ENCODE results near the gene POU6F2.

GRCh38 chr7:39259391-39260003, 281.8 kb downstream of the POU6F2 start:
- TF ChIP-seq EZH2 (IDR thresholded peaks at IDR 0.05; ENCODE audit: borderline replicate concordance, low read depth, low read length, poor library complexity, severe bottlenecking) (no peak), CTCF (conservative IDR thresholded peaks at IDR 0.05; ENCODE audit: low read depth, low read length) (no peak)

Data from A673 (cell line).